ENCODE results near the gene UBA3.

Gene UBA3

GRCh38 chr3:69097407-69098086 is 17.4 kb upstream of the UBA3 start:
- DNase-seq, result no peak

GRCh38 chr3:69096299-69096698 is 16.1 kb upstream of the UBA3 start:
- DNase-seq, result no peak

DNA sequence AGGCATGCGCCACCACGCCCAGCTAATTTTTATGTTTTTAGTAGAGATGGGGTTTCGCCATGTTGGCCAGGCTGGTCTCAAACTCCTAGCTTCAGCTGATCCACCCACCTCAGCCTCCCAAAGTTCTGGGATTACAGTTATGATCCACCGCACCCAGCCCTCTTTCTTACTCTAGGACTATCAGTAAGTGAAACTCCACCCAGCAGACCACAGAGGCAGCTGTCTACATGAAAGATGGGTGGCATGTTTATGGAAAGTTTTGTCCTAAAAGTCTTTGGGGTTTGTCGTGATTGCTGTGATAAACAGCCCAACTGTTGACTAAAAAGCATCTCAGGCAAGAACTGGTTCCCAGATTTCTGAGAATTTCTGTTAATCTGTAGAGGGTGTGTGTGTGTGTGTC is 15.5 kb upstream of the UBA3 start:
- no peak for DNase-seq

DNA sequence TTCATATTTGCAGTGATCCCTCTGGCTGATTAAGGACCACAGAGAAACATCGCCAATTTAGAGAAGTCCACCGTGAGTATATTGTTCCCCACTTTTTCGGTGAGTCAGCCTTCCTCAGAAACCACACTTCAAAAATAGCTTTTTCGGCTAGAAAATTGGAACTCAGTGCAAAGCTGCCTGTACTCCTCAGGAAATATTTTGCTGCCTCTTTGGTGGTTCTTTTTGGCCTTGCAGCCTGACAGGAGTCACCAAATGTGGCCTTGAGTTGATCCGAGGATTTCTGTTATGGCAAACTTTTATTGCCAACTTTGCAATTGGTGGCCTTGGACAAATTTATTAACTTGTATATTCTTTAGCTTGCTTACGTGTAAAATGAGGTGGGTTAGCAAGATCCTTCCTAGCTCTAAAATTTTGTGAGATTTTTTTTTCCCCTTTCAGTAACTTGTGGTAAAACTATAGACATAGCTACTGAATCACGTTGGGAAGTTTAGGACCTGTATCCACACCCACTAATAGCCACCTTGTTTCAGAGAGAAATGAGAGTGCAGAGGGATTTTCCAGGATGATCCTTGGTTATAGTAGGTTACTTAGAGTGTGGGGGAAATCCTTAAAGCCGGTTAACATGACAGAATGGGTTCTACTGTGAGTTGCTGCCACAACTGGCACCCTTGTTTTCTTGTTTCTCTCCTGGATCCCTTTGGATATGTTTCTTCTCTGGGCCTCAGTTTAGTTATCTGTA is 14.5 kb upstream of the UBA3 start:
- no peak for DNase-seq

- no peak for DNase-seq
These were observed 11.9 kb upstream of the UBA3 start for GRCh38 chr3:69092030-69092516.

GRCh38 chr3:69091389-69092029 is 11.3 kb upstream of the UBA3 start:
- no peak for DNase-seq

DNA sequence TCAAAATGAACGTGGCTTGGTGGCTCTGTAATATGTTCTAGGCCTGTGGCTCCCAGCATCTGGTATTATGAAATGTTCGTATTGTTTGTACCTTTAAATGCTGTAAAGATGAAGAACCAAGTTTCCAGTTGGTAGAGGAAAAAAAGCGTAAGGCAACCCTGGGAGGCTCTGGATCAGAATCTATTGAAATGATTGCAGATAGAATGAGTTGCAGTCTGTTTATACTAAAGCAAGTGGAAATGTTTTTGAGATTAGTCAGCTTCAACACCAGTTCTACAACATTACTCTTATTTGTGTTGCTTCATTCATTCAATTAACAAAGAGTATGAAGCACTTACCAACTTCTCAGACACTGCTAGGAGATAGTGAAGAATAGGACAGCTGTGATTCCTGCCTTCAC is 9.9 kb upstream of the UBA3 start:
- DNase-seq, result no peak

DNA sequence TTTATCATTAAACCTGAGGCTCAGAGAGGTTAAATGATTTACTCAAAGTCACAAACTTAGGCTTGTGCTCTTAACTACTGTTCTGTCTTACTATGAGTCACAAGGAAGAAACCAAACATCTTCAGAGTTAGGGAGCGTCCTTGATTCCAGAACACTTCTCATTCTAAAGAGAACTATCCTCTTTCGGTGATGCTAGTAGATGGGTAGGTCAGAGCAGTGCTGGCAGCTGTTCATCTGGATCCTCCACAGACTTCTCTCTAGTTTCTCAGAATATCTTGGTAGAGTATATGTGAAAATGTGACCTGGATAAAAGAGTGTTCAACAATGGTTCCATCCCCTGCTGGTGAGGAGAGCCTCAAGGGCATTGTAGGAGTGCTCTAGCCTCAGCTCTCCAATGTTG is 7.9 kb upstream of the UBA3 start:
- no peak for DNase-seq

GRCh38 chr3:69087030-69087791 is 7.0 kb upstream of the UBA3 start:
- DNase-seq, result no peak

DNA sequence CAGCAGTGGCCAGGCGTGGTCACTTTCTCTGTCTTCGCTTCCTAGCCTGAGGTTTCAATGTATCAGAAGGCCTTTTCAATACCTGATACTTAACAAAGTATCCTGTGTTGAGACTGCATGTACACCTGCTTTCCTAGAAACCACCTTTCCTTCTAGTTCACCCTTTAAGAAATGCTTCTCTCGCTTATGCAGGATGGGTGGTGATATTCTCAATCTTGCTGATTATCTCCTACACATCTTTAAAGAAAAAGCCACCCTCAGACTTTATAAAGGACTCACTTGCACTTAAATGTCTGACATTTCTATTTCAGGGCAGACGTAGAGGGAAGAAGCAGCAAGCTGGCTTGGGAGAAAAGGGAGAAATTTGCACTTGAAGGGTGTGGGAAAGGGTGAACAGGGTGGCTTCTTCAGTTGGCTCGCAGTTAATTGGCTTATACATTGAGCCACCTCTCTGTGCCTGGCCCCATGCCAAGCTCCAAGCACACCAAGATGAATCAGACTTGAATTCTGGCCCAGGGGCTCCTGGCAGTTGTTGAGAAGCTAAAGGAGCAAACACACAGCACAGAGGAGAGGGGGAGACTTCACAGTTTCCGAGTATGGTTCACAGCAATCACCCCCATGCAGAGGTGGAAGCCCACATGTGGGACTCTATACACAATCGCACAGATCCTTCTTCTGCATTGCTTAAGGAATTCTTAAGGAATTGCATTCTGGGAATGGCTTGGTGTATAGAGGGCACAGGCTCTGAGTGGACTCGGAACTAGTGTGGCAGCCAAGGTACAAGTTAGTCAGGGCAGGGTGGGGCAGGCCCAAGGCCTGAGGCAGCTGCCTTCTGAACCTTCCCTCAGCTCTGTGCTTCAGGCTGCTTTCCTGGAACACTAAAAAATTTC is 5.9 kb upstream of the UBA3 start:
- DNase-seq, result no peak

- DNase-seq, result no peak
These were observed 5.1 kb upstream of the UBA3 start for GRCh38 chr3:69085168-69085832.

- peak; percentile 32 for DNase-seq
These were observed 4.4 kb upstream of the UBA3 start, which contains the start of gene ARL6IP5 for GRCh38 chr3:69084326-69085167. Gene ARL6IP5, plus strand, starts transcription at chr3:69084937. Its CDS starts 111 bp downstream, at chr3:69085048.

DNA sequence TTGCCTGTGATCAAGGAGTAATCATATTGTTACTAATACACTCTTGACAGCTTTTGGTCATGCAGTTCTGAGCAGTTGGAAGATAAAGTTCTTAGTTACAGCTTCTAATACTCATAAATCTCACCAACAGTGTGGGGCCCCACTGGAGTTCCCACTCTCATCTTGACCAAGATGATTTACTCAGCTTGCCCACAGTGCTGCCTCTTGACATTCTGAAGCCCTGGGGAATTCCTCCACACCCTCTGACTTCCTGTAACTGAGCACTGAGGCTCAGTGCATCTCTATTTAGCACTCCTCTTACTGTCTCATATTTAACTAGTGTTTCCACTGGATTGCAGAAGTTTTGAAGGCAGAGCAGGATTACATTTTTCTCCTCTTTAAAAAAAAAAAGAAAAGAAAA is 2.6 kb upstream of the UBA3 start:
- no peak for DNase-seq

DNA sequence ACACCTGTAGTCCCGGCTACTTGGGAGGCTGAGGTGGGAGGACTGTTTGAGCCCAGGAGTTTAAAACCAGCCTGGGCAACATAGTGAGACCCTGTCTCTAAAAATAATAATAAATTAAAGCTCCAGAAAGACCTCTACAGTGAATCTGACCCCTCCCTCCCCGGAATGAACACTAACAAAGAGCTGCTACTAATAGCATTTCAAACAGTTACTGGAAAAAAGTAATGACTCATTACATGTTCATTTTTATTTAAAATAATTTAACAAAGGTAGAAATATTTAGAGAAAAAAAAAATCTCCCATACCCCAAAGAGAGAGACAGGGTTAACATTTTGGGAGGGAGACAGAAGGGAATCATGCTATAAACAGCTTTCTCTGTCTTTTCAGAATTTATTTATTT is 2.2 kb upstream of the UBA3 start:
- DNase-seq, result no peak

GRCh38 chr3:69081583-69082262 is 1.6 kb upstream of the UBA3 start:
- no peak for DNase-seq

GRCh38 chr3:69079269-69080159 is 651 bp downstream of the UBA3 start:
- no peak for DNase-seq

DNA sequence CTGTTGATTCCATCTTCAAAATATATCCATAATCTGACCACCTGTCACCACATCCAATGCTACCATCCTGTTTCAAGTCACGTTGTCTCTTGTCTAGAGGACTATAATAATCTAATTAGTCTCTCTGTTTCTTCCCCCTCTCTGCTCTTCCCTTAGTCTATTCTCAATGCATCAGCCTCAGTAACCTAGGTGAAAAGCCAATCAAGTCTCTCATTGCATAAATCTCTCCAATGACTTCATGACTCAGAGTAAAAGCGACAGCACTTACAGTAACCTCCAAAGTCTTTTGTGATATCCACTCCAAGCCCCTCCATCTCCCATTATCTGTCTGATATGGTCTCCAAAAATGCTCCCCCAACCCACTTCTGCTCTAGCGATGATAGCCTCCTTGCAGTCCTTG is 7.2 kb downstream of the UBA3 start:
- DNase-seq, result no peak

DNA sequence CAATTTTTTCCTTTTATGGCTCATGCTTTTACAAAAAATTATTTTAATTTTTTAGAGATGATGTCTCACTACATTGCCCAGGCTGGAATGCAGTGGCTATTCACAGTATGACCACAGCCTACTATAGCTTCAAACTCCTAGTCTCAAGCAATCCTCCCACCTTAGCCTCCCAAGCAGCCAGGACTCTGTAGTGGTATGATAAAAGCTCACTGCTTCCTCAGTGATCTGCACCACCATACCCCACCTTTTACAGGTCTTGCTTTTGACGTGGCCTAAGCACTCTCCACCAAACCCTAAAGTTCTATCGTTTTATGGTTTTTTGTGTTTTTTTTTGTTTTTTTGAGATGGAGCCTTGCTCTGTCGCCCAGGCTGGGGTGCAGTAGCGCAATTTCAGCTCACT is 14.0 kb downstream of the UBA3 start:
- DNase-seq, result no peak

Data from NCI-H2081 treated with DMSO at 0.1 percent for 48 hours (cell line).